ENCODE measurements around the gene NKX6-2. TPM values are rescaled to one million over a fixed set of nuclear protein-coding genes. Genes with fewer than 3 reads are reported as not detected.

NKX6-2 gene
- 631 and 1,159 TPM in 2 replicates for polyA plus RNA-seq

GRCh38 chr10:132785723-132786475 is at the start of gene NKX6-2:
NKX6-2 (minus strand) TSS chr10:132786147; CDS start chr10:132785948, 199 bp downstream.

Other genes starting within 250 kb of the NKX6-2 start
- 322 and 427 TPM in 2 replicates for gene INPP5A, start 248.4 kb downstream of the NKX6-2 start, polyA plus RNA-seq
- gene CFAP46, start 156.4 kb upstream of the NKX6-2 start, polyA plus RNA-seq = 2.4 TPM in 1 of 2 replicates, not detected in the other